ENCODE data around the gene PRLR. TPM values are rescaled to one million over a fixed set of nuclear protein-coding genes. Genes with fewer than 3 reads are reported as not detected.

The PRLR gene
- total RNA-seq, 2 experiments from 2014 or later = not detected

DNA sequence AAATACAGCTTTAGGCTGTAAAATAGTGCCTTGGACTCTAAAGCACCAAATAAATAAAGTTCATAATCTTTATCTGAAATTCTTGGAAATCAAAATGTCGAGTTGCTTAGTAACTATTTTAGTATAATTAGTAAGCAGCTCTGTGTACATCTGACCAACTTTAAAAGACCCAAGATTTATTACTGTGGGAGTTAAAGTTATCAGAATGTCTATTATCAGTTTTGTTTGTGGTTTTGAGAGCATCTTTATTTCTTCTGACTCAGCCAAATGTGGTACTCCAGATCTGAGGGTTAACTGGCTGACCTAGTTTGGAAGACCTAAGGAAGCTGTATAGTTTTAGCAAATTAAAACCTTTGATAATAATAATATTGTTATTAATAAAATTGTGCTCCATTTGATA, 81.2 kb downstream of the PRLR start:
- POLR2A ChIA-PET = no interaction called here
- no peak overlapping the region for H3K4me3 Mint-ChIP-seq
- DNase-seq (no peak), ATAC-seq (no peak)
- H3K9me3 Mint-ChIP-seq = no peaks in the 10 kb centered on the region
- no peaks in the 10 kb centered on the region for H3K4me1 Mint-ChIP-seq (ENCODE audit: low read depth)
- H3K27me3 Mint-ChIP-seq = peaks cover 23% of the 10 kb centered on the region
- TF ChIP-seq, protein P1, sequence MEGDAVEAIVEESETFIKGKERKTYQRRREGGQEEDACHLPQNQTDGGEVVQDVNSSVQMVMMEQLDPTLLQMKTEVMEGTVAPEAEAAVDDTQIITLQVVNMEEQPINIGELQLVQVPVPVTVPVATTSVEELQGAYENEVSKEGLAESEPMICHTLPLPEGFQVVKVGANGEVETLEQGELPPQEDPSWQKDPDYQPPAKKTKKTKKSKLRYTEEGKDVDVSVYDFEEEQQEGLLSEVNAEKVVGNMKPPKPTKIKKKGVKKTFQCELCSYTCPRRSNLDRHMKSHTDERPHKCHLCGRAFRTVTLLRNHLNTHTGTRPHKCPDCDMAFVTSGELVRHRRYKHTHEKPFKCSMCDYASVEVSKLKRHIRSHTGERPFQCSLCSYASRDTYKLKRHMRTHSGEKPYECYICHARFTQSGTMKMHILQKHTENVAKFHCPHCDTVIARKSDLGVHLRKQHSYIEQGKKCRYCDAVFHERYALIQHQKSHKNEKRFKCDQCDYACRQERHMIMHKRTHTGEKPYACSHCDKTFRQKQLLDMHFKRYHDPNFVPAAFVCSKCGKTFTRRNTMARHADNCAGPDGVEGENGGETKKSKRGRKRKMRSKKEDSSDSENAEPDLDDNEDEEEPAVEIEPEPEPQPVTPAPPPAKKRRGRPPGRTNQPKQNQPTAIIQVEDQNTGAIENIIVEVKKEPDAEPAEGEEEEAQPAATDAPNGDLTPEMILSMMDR (IDR thresholded peaks at IDR 0.05) = no peak
- CTCF ChIA-PET = no interaction called here
- intact Hi-C loops (cut with micrococcal nuclease) = no loop called here
- no peaks in the 10 kb centered on the region for H3K36me3 Mint-ChIP-seq (ENCODE audit: low read depth)
- no peak overlapping the region for H3K27ac Mint-ChIP-seq

- H3K27me3 Mint-ChIP-seq = peaks cover 28% of the 10 kb centered on the region
- intact Hi-C loops (cut with micrococcal nuclease) = no loop called here
- no peak overlapping the region for H3K27ac Mint-ChIP-seq
- H3K36me3 Mint-ChIP-seq (ENCODE audit: low read depth) = no peaks in the 10 kb centered on the region
- TF ChIP-seq, protein P1 (IDR thresholded peaks at IDR 0.05) = no peak
- DNase-seq (no peak), ATAC-seq (no peak)
- H3K4me3 Mint-ChIP-seq = no peak overlapping the region
- CTCF ChIA-PET = no interaction called here
- no peaks in the 10 kb centered on the region for H3K9me3 Mint-ChIP-seq
- POLR2A ChIA-PET = no interaction called here
- H3K4me1 Mint-ChIP-seq (ENCODE audit: low read depth) = no peaks in the 10 kb centered on the region
Measured at GRCh38 chr5:35146406-35146805, 83.9 kb downstream of the PRLR start.

GRCh38 chr5:35145691-35146317, 84.5 kb downstream of the PRLR start:
- ChIA-PET POLR2A (no interaction called here), CTCF (no interaction called here)
- Mint-ChIP-seq H3K4me1 (ENCODE audit: low read depth) (no peaks in the 10 kb centered on the region), H3K9me3 (no peaks in the 10 kb centered on the region), H3K36me3 (ENCODE audit: low read depth) (no peaks in the 10 kb centered on the region), H3K27me3 (peaks cover 26% of the 10 kb centered on the region), H3K4me3 (no peak overlapping the region), H3K27ac (no peak overlapping the region)
- no peak for DNase-seq
- TF ChIP-seq, protein P1 (IDR thresholded peaks at IDR 0.05) = no peak
- intact Hi-C loops (cut with micrococcal nuclease) = no loop called here
- ATAC-seq = no peak

DNA sequence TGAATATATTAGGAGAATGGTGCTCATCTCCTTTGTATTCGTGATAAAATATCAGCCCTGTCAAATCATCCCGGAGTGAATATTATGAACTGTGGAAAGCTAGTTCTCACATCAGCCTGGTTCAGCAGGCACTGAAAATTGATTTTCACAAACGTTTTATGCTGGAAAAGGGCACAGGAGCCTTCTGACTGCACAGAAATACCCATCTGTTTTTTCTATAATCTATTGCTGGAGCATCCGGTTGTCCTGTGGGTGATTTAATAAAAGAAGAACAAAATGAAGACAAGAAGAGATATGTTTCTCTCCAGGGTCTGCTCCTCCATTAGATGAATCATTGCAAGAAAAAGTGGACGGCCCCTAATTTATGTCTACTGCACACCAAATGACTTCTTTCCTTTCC, 85.3 kb downstream of the PRLR start:
- TF ChIP-seq, protein P1 (IDR thresholded peaks at IDR 0.05) = no peak
- Mint-ChIP-seq H3K27ac (no peak overlapping the region), H3K9me3 (no peaks in the 10 kb centered on the region), H3K36me3 (ENCODE audit: low read depth) (no peaks in the 10 kb centered on the region), H3K4me3 (no peak overlapping the region), H3K4me1 (ENCODE audit: low read depth) (no peaks in the 10 kb centered on the region), H3K27me3 (peaks cover 26% of the 10 kb centered on the region)
- ChIA-PET CTCF (no interaction called here), POLR2A (no interaction called here)
- intact Hi-C loops (cut with micrococcal nuclease) = no loop called here
- DNase-seq = no peak
- ATAC-seq = no peak

DNA sequence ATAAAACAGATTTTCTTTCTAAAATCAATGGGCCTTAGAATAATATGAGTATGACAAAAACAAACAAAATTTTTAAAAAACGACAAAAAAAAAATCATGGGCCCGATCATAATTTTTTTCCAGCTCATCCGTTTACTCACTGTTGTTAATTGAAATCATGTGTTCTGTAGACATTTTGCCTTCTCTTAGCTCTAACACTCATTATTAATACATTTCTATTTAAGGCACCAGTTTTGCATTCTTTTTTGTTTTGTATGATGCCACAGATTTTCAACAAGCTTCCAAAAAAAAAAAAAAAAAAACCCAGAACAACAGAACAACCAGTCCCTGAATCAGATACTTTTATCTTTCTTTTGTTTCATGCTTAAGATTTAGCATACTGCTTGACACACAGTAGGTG, 86.4 kb downstream of the PRLR start:
- Mint-ChIP-seq H3K4me1 (ENCODE audit: low read depth) (no peaks in the 10 kb centered on the region), H3K36me3 (ENCODE audit: low read depth) (no peaks in the 10 kb centered on the region), H3K27me3 (peaks cover 26% of the 10 kb centered on the region), H3K9me3 (no peaks in the 10 kb centered on the region), H3K4me3 (no peak overlapping the region), H3K27ac (no peak overlapping the region)
- POLR2A ChIA-PET = interaction anchor here (0.7 kb wide), 2 partner anchors 14 to 665 kb away, joined by 3 read pairs; no protein-coding TSS in a partner anchor
- CTCF ChIA-PET = no interaction called here
- no peak for ATAC-seq
- intact Hi-C loops (cut with micrococcal nuclease) = no loop called here
- TF ChIP-seq, protein P1 (IDR thresholded peaks at IDR 0.05) = no peak
- DNase-seq = no peak
